ENCODE data around the gene TCL1B. TPM values are rescaled to one million over a fixed set of nuclear protein-coding genes. Genes with fewer than 3 reads are reported as not detected.

TCL1B gene
- total and polyA plus RNA-seq, 2 of the 13 experiments (the other 11 are each of a cell fraction or from before 2014, with no cell fraction given): not detected

- FAIRE-seq (no peak), DNase-seq (ENCODE audit: low spot score) (no peak), ATAC-seq (no peak)
- no TSS peak for BruUV-seq (replicated peaks)
- peaks cover 5 to 12% of the 10 kb centered on the region in 2 experiments; a peak in 4 of 5 replicates for H3K27me3 ChIP-seq (ENCODE audit: control insufficient read depth in 1 of 2, insufficient read depth in 2 of 2, low read length in 2 of 2)
- peaks cover 15% of the 10 kb centered on the region; the same call in 1 of the 2 replicates for H3K4me1 ChIP-seq (ENCODE audit: insufficient read depth, low read length)
- H3K4me3 ChIP-seq (replicated peaks in 1 of 3; ENCODE audit: insufficient read depth in 1 of 3, low read depth in 2 of 3, low read length in 3 of 3): no peak overlapping the region
- H2AFZ ChIP-seq (ENCODE audit: low read length): no peak overlapping the region
- 17% methylated on average over 3 of the region's 5 CpGs for WGBS (ENCODE audit: low lambda C conversion rate)
- H3K79me2 ChIP-seq (ENCODE audit: insufficient read depth, low read length): no peaks in the 10 kb centered on the region
- in situ Hi-C loops (cut with HindIII; ENCODE audit: extremely low pct_ligation_motif_present, low pct_unique_long_range_greater_than_20kb) (no loop called here), intact Hi-C loops (cut with micrococcal nuclease; ENCODE audit: unreplicated experiment) (no loop called here)
- no peak overlapping the region for H3K4me2 ChIP-seq (ENCODE audit: low read depth, low read length)
- ChIA-PET POLR2A (no interaction called here), CTCF (ENCODE audit: low intra/inter-chr PET ratio, low total read pairs) (no interaction called here)
- H3K27ac ChIP-seq (ENCODE audit: extremely low read length, insufficient read depth, low read length): no peak overlapping the region
- H3K36me3 ChIP-seq (replicated peaks in 1 of 2; ENCODE audit: control insufficient read depth in 1 of 2, insufficient read depth in 2 of 2, low read length in 2 of 2): no peaks in the 10 kb centered on the region
- H3K9me3 ChIP-seq (ENCODE audit: low read length): no peaks in the 10 kb centered on the region
- H4K20me1 ChIP-seq (ENCODE audit: insufficient read depth, low read length): no peaks in the 10 kb centered on the region
- H3K9ac ChIP-seq (ENCODE audit: insufficient read depth, low read depth, low read length): no peak overlapping the region
- TF ChIP-seq ZNF891 (CRISPR knock-in tag; IDR thresholded peaks at IDR 0.05): no peak
- no peak for TF ChIP-seq STAG1 (CRISPR knock-in tag; IDR thresholded peaks at IDR 0.05)
- TF ChIP-seq ZNF569 (CRISPR knock-in tag; IDR thresholded peaks at IDR 0.05; ENCODE audit: borderline replicate concordance): no peak
- no peak for TF ChIP-seq MED13 (CRISPR knock-in tag; IDR thresholded peaks at IDR 0.05)
- no peak for TF ChIP-seq BCL3 (CRISPR knock-in tag; IDR thresholded peaks at IDR 0.05)
- no peak for TF ChIP-seq LBX2 (CRISPR knock-in tag; IDR thresholded peaks at IDR 0.05; ENCODE audit: borderline replicate concordance)
These were observed 29.6 kb upstream of the TCL1B start for GRCh38 chr14:95656634-95657033.

GRCh38 chr14:95657454-95657853 lies 28.8 kb upstream of the TCL1B start:
- CTCF ChIA-PET (ENCODE audit: low intra/inter-chr PET ratio, low total read pairs): no interaction called here
- intact Hi-C loops (cut with micrococcal nuclease; ENCODE audit: unreplicated experiment): no loop called here
- TF ChIP-seq ZNF431 (CRISPR knock-in tag; IDR thresholded peaks at IDR 0.05; ENCODE audit: borderline replicate concordance, low read depth): no peak
- no peak for TF ChIP-seq ZSCAN29 (CRISPR knock-in tag; conservative IDR thresholded peaks at IDR 0.05)
- no peak for TF ChIP-seq NFE2L1 (CRISPR knock-in tag; IDR thresholded peaks at IDR 0.05; ENCODE audit: borderline replicate concordance)
- TF ChIP-seq ARID2 (CRISPR knock-in tag; IDR thresholded peaks at IDR 0.05; ENCODE audit: borderline replicate concordance): no peak
- TF ChIP-seq CTCF (CRISPR knock-in tag; IDR thresholded peaks at IDR 0.05): no peak
- no peak for TF ChIP-seq SP4 (CRISPR knock-in tag; IDR thresholded peaks at IDR 0.05)
- TF ChIP-seq ZNF501 (CRISPR knock-in tag; IDR thresholded peaks at IDR 0.05): no peak
- TF ChIP-seq TOE1 (CRISPR knock-in tag; IDR thresholded peaks at IDR 0.05): no peak
- no peak for TF ChIP-seq JDP2 (CRISPR knock-in tag; IDR thresholded peaks at IDR 0.05; ENCODE audit: borderline replicate concordance)
- TF ChIP-seq GZF1 (CRISPR knock-in tag; IDR thresholded peaks at IDR 0.05): no peak
- TF ChIP-seq ZNF660 (CRISPR knock-in tag; IDR thresholded peaks at IDR 0.05; ENCODE audit: borderline replicate concordance, low read depth): no peak
- no peak for TF ChIP-seq CBX1 (IDR thresholded peaks at IDR 0.05; ENCODE audit: low read depth)

More at GRCh38 chr14:95657454-95657853, 28.8 kb upstream of the TCL1B start:
- Histone ChIP-seq H2AFZ (ENCODE audit: low read length) (no peak overlapping the region), H3K36me3 (replicated peaks in 1 of 2; ENCODE audit: control insufficient read depth in 1 of 2, insufficient read depth in 2 of 2, low read length in 2 of 2) (no peaks in the 10 kb centered on the region), H3K4me2 (ENCODE audit: low read depth, low read length) (no peak overlapping the region), H3K79me2 (ENCODE audit: insufficient read depth, low read length) (no peaks in the 10 kb centered on the region), H3K27me3 (ENCODE audit: control insufficient read depth in 1 of 2, insufficient read depth in 2 of 2, low read length in 2 of 2) (peaks cover 5 to 12% of the 10 kb centered on the region in 2 experiments; a peak in 4 of 5 replicates), H3K4me1 (ENCODE audit: insufficient read depth, low read length) (peaks cover 22% of the 10 kb centered on the region), H3K4me3 (replicated peaks in 1 of 3; ENCODE audit: insufficient read depth in 1 of 3, low read depth in 2 of 3, low read length in 3 of 3) (no peak overlapping the region), H3K27ac (ENCODE audit: extremely low read length, insufficient read depth, low read length) (no peak overlapping the region), H4K20me1 (ENCODE audit: insufficient read depth, low read length) (no peaks in the 10 kb centered on the region), H3K9ac (ENCODE audit: insufficient read depth, low read depth, low read length) (no peak overlapping the region), H3K9me3 (ENCODE audit: low read length) (no peaks in the 10 kb centered on the region)
- in situ Hi-C loops (cut with HindIII; ENCODE audit: extremely low pct_ligation_motif_present, low pct_unique_long_range_greater_than_20kb): no loop called here
- ATAC-seq (no peak), DNase-seq (ENCODE audit: low spot score) (no peak), FAIRE-seq (no peak)
- POLR2A ChIA-PET: no interaction called here
- 2% methylated on average over 4 of the region's 4 CpGs for WGBS (ENCODE audit: low lambda C conversion rate)
- BruUV-seq (replicated peaks): no TSS peak
